Vagina (tissue), 2 donors: ENCODE measurements around the gene DNAL1.

Source experiments
- CTCF ChIP-seq, 3 experiments: fragments of 450-650 bp in 2 of 3; fragments of 200-600 bp in 1 of 3; sonication (generic) in 1 of 3; IDR thresholded peaks; one replicate each; pipeline ENCODE4 v1.5.1; 2017 to 2019; ENCODE audit warnings: antibody characterized with exemption in 3 of 3, mild to moderate bottlenecking in 2 of 3, moderate library complexity in 2 of 3
- POLR2A ChIP-seq, 2 donors: fragments of 450-650 bp; IDR thresholded peaks; one replicate each; pipeline ENCODE4 v1.6.1; 2017; ENCODE audit warnings: antibody characterized with exemption in 2 of 2, mild to moderate bottlenecking in 2 of 2, moderate library complexity in 2 of 2

GRCh38 chr14:73709904-73710469, 65.2 kb downstream of the DNAL1 start:
- TF ChIP-seq CTCF (IDR thresholded peaks at IDR 0.05) (no peak), POLR2A (IDR thresholded peaks at IDR 0.05) (no peak)
